Trophoblast cell (in vitro differentiated cells and primary cell): ENCODE data around the gene BATF3.
"Not testable (repeated sequence)": the region's sequence is repeated elsewhere in the genome, so short reads cannot be mapped to it uniquely, and the experiment has no call there.

ENCODE experiments used
- DNase-seq, 2 donors: peaks; one replicate each; pipeline ENCODE4 v3.0.0-alpha.2; 2016
- H2AFZ ChIP-seq: 2 replicates; pipeline ENCODE4 v1.6.1; 2013; ENCODE audit warnings: low read length, moderate library complexity, mild to moderate bottlenecking; ENCODE audit not compliant: insufficient read depth, poor library complexity
- H2AK5ac ChIP-seq: 2 replicates; pipeline ENCODE4 v1.6.1; 2013; ENCODE audit warnings: mild to moderate bottlenecking, low read length
- H2BK120ac ChIP-seq: 2 replicates; pipeline ENCODE4 v1.6.1; 2013; ENCODE audit warnings: low read length, mild to moderate bottlenecking, moderate library complexity; ENCODE audit not compliant: insufficient read depth, poor library complexity
- H2BK12ac ChIP-seq: 2 replicates; pipeline ENCODE4 v1.6.1; 2013; ENCODE audit warnings: mild to moderate bottlenecking, low read length, moderate library complexity
- H2BK5ac ChIP-seq: 2 replicates; pipeline ENCODE4 v1.6.1; 2013; ENCODE audit warnings: low read length, low read depth, moderate library complexity, mild to moderate bottlenecking; ENCODE audit not compliant: poor library complexity
- H3K14ac ChIP-seq: 2 replicates; pipeline ENCODE4 v1.6.1; 2013; ENCODE audit warnings: mild to moderate bottlenecking, low read length
- H3K18ac ChIP-seq: 2 replicates; pipeline ENCODE4 v1.6.1; 2013; ENCODE audit warnings: mild to moderate bottlenecking, low read length
- H3K23ac ChIP-seq: 2 replicates; pipeline ENCODE4 v1.6.1; 2013; ENCODE audit warnings: low read length
- H3K27ac ChIP-seq: 2 replicates; pipeline ENCODE4 v1.5.1; 2013; ENCODE audit warnings: low read depth, mild to moderate bottlenecking, inconsistent platforms, low read length, moderate library complexity
- H3K27me3 ChIP-seq: 2 replicates; pipeline ENCODE4 v1.6.1; 2013; ENCODE audit warnings: inconsistent platforms, mild to moderate bottlenecking, low read length, moderate library complexity; ENCODE audit not compliant: insufficient read depth
- H3K36me3 ChIP-seq, 2 experiments: 1 replicate in 1 of 2; 2 replicates in 1 of 2; pipeline ENCODE4 v1.6.1; 2013; ENCODE audit warnings: low read length in 2 of 2, mild to moderate bottlenecking in 2 of 2, moderate library complexity in 1 of 2; ENCODE audit not compliant: insufficient read depth in 2 of 2, control insufficient read depth in 1 of 2
- H3K4ac ChIP-seq: 2 replicates; pipeline ENCODE4 v1.6.1; 2013; ENCODE audit warnings: low read depth, mild to moderate bottlenecking, low read length, moderate library complexity
- H3K4me1 ChIP-seq, 2 experiments: 1 replicate in 1 of 2; 2 replicates in 1 of 2; pipeline ENCODE4 v1.6.1; 2013; ENCODE audit warnings: low read length in 2 of 2, mild to moderate bottlenecking in 2 of 2, moderate library complexity in 1 of 2; ENCODE audit not compliant: insufficient read depth in 2 of 2, control insufficient read depth in 1 of 2
- H3K4me2 ChIP-seq: 2 replicates; pipeline ENCODE4 v1.6.1; 2013; ENCODE audit warnings: inconsistent platforms, mild to moderate bottlenecking, low read length, moderate library complexity
- H3K4me3 ChIP-seq: 2 replicates; pipeline ENCODE4 v1.5.1; 2013; ENCODE audit warnings: mild to moderate bottlenecking, low read depth, low read length, inconsistent platforms
- H3K79me1 ChIP-seq: one replicate; pipeline ENCODE4 v1.6.1; 2013; ENCODE audit warnings: low read length
- H3K79me2 ChIP-seq: 2 replicates; pipeline ENCODE4 v1.6.1; 2013; ENCODE audit warnings: low read length, mild to moderate bottlenecking; ENCODE audit not compliant: control insufficient read depth, insufficient read depth, poor library complexity
- H3K9ac ChIP-seq: 2 replicates; pipeline ENCODE4 v1.6.1; 2013; ENCODE audit warnings: mild to moderate bottlenecking, low read length
- H3K9me3 ChIP-seq: 2 replicates; pipeline ENCODE4 v1.6.1; 2013; ENCODE audit warnings: low read depth, mild to moderate bottlenecking, control low read depth, inconsistent platforms, low read length; ENCODE audit not compliant: insufficient read depth
- H4K12ac ChIP-seq: 2 replicates; pipeline ENCODE4 v1.6.1; 2013; ENCODE audit warnings: low read depth, mild to moderate bottlenecking, low read length, moderate library complexity
- H4K8ac ChIP-seq: 2 replicates; pipeline ENCODE4 v1.6.1; 2013; ENCODE audit warnings: low read depth, mild to moderate bottlenecking, low read length, moderate library complexity
- H4K91ac ChIP-seq: one replicate; pipeline ENCODE4 v1.6.1; 2013; ENCODE audit warnings: low read depth, mild to moderate bottlenecking, low read length, moderate library complexity
- WGBS: extraction: QIAGEN DNeasy Blood & Tissue Kit; methylation state at CpG from one replicate; pipeline ENCODE4 v1.1.7; 2013; ENCODE audit warnings: missing lambda C conversion rate; ENCODE audit not compliant: insufficient read length, insufficient coverage; ENCODE audit errors: extremely low coverage; 5-methylcytosine and 5-hydroxymethylcytosine counted together

BATF3 gene

GRCh38 chr1:212640223-212640878, 59.3 kb downstream of the BATF3 start:
- H3K4me2 ChIP-seq = no peak overlapping the region

GRCh38 chr1:212639524-212639923, 60.1 kb downstream of the BATF3 start:
- not testable (repeated sequence) for H3K4me2 ChIP-seq, H2BK120ac ChIP-seq, H3K4ac ChIP-seq, DNase-seq, H3K4me1 ChIP-seq, H3K79me1 ChIP-seq, H2BK12ac ChIP-seq, H3K79me2 ChIP-seq, H3K36me3 ChIP-seq, H4K91ac ChIP-seq, H2AFZ ChIP-seq, H3K23ac ChIP-seq, H4K8ac ChIP-seq, H3K27ac ChIP-seq, H3K18ac ChIP-seq, H2BK5ac ChIP-seq, H4K12ac ChIP-seq, H3K9me3 ChIP-seq, H3K4me3 ChIP-seq, H3K27me3 ChIP-seq, H3K9ac ChIP-seq, H3K14ac ChIP-seq, H2AK5ac ChIP-seq
- no CpG with 5 or more reads among the region's 2 CpGs for WGBS

More at GRCh38 chr1:212640223-212640878, 59.3 kb downstream of the BATF3 start:
- no peaks in the 10 kb centered on the region for H3K9me3 ChIP-seq
- H3K9ac ChIP-seq = no peak overlapping the region
- no peak overlapping the region for H3K14ac ChIP-seq
- DNase-seq = no peak
- no peak overlapping the region for H2AK5ac ChIP-seq
- H2BK120ac ChIP-seq = no peak overlapping the region
- no peak overlapping the region for H4K91ac ChIP-seq
- H3K79me2 ChIP-seq = no peaks in the 10 kb centered on the region
- H3K36me3 ChIP-seq = no peaks in the 10 kb centered on the region
- no peak overlapping the region for H4K8ac ChIP-seq
- H2BK12ac ChIP-seq = no peak overlapping the region
- H4K12ac ChIP-seq = no peak overlapping the region
- H3K27ac ChIP-seq = no peak overlapping the region
- no peak overlapping the region for H3K4ac ChIP-seq
- H3K23ac ChIP-seq = no peak overlapping the region
- no peak overlapping the region for H3K18ac ChIP-seq
- H3K4me1 ChIP-seq = peaks cover 0 to 4% of the 10 kb centered on the region in 2 experiments
- no peaks in the 10 kb centered on the region for H3K79me1 ChIP-seq
- no peaks in the 10 kb centered on the region for H3K27me3 ChIP-seq
- H3K4me3 ChIP-seq = no peak overlapping the region
- H2AFZ ChIP-seq = no peak overlapping the region
- WGBS = no CpG with 5 or more reads among the region's 3 CpGs
- H2BK5ac ChIP-seq = no peak overlapping the region

DNA sequence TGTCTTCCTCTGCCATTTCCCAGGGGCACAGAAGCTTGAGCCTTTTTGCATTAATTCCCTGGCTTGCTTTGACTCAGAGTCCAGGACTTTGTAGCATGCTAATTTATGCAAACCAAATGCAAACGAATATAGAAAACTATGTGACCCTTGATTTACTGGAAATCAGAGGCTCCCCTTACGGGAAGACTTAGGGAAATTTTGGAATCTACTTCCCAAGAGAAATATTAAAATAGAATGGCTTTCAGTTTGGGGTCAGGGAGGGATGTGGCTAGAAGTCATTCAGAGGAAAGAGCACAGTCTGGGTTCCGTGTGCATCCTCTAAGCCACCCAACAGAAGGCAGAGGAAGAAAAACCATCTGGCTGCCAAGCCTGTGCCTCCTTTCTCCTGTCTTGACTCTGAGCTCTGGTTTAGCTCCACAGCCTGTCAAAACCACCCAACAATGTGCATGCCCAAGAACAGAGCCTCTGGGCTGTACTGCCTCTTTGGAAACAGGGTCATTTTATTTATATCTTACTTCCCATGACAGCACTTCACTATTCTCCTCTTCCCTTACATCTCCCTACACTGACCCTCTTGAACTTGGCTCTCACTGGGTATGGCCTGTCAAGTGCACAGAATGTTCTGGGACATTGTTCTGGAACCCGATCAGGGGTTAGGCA, 61.0 kb downstream of the BATF3 start:
- Histone ChIP-seq H3K79me2 (no peaks in the 10 kb centered on the region), H2AFZ (no peak overlapping the region), H3K18ac (no peak overlapping the region), H3K23ac (no peak overlapping the region), H3K36me3 (no peaks in the 10 kb centered on the region), H2BK12ac (no peak overlapping the region), H3K27me3 (no peaks in the 10 kb centered on the region), H3K4ac (no peak overlapping the region), H3K9ac (no peak overlapping the region), H3K4me1 (peaks cover 0 to 4% of the 10 kb centered on the region in 2 experiments), H2BK120ac (no peak overlapping the region), H4K8ac (no peak overlapping the region), H3K9me3 (peaks cover 2% of the 10 kb centered on the region), H2AK5ac (no peak overlapping the region), H3K79me1 (no peaks in the 10 kb centered on the region), H3K4me3 (no peak overlapping the region), H4K12ac (no peak overlapping the region), H3K4me2 (no peak overlapping the region), H4K91ac (no peak overlapping the region), H3K27ac (no peak overlapping the region), H2BK5ac (no peak overlapping the region), H3K14ac (no peak overlapping the region)
- WGBS = no CpG with 5 or more reads among the region's 4 CpGs
- DNase-seq = no peak

- WGBS = no CpG with 5 or more reads among the region's 5 CpGs
- Histone ChIP-seq H2BK120ac (no peak overlapping the region), H3K36me3 (no peaks in the 10 kb centered on the region), H4K12ac (no peak overlapping the region), H3K79me2 (no peaks in the 10 kb centered on the region), H3K27me3 (no peaks in the 10 kb centered on the region), H3K9ac (no peak overlapping the region), H2AFZ (no peak overlapping the region), H4K91ac (no peak overlapping the region), H2BK5ac (no peak overlapping the region), H3K27ac (no peak overlapping the region), H3K4me1 (peaks cover 0 to 4% of the 10 kb centered on the region in 2 experiments), H3K4me3 (no peak overlapping the region), H3K4me2 (no peak overlapping the region), H3K79me1 (no peaks in the 10 kb centered on the region), H3K9me3 (peaks cover 2% of the 10 kb centered on the region), H2BK12ac (no peak overlapping the region), H3K23ac (no peak overlapping the region), H3K4ac (no peak overlapping the region), H2AK5ac (no peak overlapping the region), H3K14ac (no peak overlapping the region), H4K8ac (no peak overlapping the region), H3K18ac (no peak overlapping the region)
- no peak for DNase-seq
Measured at GRCh38 chr1:212637902-212638301, 61.7 kb downstream of the BATF3 start.
